A172 (cell line): ENCODE results near the gene FAM83F. TPM values are rescaled to one million over a fixed set of nuclear protein-coding genes. Genes with fewer than 3 reads are reported as not detected.
A peak's percentile ranks its signal among the peaks of the same experiment; 100 is the strongest.
"Not testable (repeated sequence)": the region's sequence is repeated elsewhere in the genome, so short reads cannot be mapped to it uniquely, and the experiment has no call there.

Experiments used
- DNase-seq: peaks from one replicate; pipeline ENCODE4 v3.0.0-alpha.2; 2015; ENCODE audit warnings: low spot score
- total RNA-seq: library from RNA; depleted of rRNA; stranded (reverse); fragments of >200 nt; shearing (Covaris generic); gene quantifications from 2 replicates; pipeline ENCODE4 v1.2.3, GENCODE V29; 2014

Gene FAM83F
- total RNA-seq, 1 experiment from 2014 or later, result not detected

- no peak for DNase-seq
Measured at GRCh38 chr22:40015358-40015976, 20.7 kb downstream of the FAM83F start.

DNA sequence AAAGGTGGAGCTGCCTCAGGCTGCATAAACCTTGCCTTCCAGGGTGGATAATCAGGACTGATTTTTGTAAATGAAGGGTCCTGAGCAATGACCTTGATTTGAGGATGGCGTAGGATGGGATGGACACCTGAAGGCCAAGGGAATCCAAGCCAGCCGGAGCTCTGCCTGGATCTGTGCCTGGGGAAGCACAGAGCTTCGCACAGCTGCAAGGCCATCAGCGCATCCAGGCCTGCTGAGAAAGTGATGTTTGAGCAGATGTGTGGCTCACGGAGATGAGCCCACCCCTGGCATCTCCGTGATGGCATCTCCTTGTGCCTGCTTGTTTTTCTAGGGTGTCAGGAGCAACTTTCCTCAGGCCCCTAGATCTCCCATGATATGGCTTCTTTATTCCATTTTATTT is 23.3 kb downstream of the FAM83F start:
- DNase-seq, result no peak

- no peak for DNase-seq
Measured at GRCh38 chr22:40019100-40019499, 24.3 kb downstream of the FAM83F start.

- DNase-seq, result no peak
Measured at GRCh38 chr22:40020956-40021355, 26.2 kb downstream of the FAM83F start.

- DNase-seq, result no peak
Measured at GRCh38 chr22:40021401-40022000, 26.7 kb downstream of the FAM83F start.

DNA sequence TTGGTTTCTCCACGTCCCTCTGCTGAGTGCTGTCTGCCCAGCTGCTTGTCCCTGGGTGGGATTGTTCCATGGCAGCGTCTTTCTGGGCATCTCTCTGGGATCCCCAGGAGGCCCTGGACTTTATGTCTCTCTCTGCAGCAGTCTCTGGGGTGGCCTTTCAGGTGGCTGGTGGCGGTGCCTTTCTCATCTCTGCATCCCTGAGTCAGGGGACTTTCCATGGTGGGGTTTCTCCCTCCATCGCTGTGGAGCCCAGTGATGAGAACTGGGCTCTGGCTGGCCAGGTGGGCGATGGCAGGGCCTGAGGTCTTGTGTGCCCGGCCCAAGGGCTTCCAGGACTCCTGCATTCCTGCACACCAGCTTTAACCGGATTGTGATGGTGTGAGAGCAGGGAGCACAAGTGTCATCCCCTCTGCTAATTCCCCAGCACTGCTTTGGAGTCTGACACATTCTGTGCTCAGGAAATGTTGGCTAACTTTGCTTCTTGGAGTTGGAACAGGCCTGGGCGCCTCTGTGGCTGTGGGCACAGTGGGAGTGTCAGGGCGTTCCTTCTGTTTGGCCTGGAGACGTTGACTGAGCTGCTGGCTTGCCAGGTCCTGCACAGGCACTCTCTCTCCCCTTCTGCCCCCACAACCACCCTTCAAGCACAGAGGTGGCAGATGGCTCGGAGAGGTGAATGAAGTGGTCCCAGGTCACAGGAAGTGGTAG is 27.9 kb downstream of the FAM83F start:
- no peak for DNase-seq

- no peak for DNase-seq
Measured at GRCh38 chr22:40023341-40023841, 28.6 kb downstream of the FAM83F start.

- DNase-seq, result peak; percentile 56
Measured at GRCh38 chr22:40024201-40025061, 29.7 kb downstream of the FAM83F start.

DNA sequence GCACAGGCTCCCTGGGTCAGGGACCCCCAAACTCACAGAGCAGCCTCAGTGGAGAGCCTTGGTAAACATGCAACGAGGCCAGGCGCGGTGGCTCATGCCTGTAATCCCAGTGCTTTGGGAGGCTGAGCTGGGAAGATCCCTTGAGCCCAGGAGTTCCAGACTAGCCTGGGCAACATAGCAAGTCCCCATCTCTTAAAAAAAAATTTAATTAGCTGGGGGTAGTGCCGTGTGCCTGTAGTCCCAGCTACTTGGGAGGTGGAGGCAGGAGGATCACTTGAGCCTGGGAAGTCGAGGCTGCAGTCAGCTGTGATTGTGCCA is 30.3 kb downstream of the FAM83F start:
- DNase-seq, result not testable (repeated sequence)

- DNase-seq, result no peak
Measured at GRCh38 chr22:40025856-40026255, 31.1 kb downstream of the FAM83F start.

- DNase-seq, result no peak
Measured at GRCh38 chr22:40026641-40027040, 31.9 kb downstream of the FAM83F start.

GRCh38 chr22:40027191-40028097 is 32.7 kb downstream of the FAM83F start:
- no peak for DNase-seq

DNA sequence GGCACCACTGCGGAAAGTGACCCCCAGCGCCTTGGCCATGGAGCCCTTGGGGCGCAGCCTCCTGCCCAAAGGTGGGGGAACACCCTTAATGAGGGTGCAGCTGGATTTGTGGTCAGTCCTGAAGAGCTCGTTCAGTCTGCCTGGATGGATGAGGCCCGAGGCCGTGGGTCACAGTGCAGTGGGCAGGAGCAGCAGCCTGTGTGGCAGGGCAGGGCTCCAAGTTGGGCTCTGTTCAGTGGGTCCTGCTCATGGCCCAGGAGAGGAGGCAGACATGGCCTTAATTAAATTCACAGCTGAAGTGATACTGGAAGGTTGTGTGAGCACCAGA is 33.3 kb downstream of the FAM83F start:
- no peak for DNase-seq

- no peak for DNase-seq
Measured at GRCh38 chr22:40029189-40029890, 34.6 kb downstream of the FAM83F start.

- DNase-seq, result no peak
Measured at GRCh38 chr22:40030026-40030757, 35.4 kb downstream of the FAM83F start.

DNA sequence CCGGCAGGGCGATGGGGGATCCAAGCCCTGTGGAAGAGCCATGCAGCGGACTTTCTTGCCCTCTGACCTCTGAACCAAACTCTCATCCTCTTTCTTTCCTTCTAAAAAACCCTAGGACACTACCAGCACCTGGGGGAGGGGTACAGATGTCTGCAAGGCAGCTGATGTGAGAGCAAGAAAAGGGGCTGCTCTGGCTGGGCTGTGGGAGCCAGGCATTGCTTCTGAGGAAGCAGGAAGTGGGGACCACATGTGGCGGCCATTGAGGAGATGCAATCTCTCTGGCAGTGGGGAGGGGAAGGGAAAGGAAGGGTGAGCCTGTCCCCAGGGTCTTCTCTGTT is 36.0 kb downstream of the FAM83F start:
- no peak for DNase-seq

- no peak for DNase-seq
Measured at GRCh38 chr22:40031766-40032470, 37.2 kb downstream of the FAM83F start.

DNA sequence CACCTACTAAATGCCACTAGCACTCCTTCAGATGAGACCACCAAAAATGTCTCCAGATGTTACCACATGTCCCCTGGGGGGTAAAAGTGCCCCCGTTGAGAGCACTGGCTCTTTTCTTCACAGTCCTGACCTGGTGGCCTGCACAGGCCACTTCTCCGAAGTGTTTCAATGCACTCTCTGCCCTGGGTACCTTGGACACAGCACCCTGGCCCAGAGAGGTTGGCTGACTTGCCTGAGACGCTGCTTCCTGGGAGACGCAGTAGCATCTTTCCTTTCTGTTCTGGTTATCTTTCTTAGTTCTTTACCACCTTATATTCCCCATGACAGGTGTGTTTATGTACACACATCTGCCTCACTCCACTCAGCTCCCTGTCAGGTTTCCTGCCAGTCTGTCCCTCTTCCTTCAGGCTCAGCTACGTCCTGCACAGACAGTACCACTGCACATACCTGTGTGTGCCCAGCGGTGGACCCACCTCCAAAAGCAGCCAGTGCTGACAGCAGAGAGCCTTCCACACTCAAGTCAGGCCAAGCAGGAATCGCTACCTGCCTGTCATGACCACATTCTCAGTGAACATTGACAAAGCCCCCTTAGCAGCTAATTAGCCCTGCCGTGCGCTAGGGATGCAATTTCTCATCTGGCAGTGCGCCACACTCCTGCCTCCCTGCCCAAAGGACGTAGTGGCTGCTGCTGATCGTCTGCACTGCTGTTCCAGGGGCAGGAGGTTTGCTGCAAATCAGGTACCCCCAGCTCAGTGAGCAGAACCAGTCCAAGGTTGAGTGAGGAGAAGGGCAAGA is 39.0 kb downstream of the FAM83F start:
- DNase-seq, result no peak

GRCh38 chr22:40035351-40035750 is 40.6 kb downstream of the FAM83F start:
- no peak for DNase-seq
